ENCODE measurements around the gene CCND3.

GRCh38 chr6:41887331-41887751 is 54.3 kb downstream of the CCND3 start:
- TF ChIP-seq POLR2AphosphoS5 (IDR thresholded peaks at IDR 0.05; ENCODE audit: borderline replicate concordance, low read depth, low read length) (no peak), EZH2 (IDR thresholded peaks at IDR 0.05) (no peak), FOXP2 (optimal IDR thresholded peaks at IDR 0.05; ENCODE audit: control extremely low read depth, extremely low read length, insufficient read depth) (no peak)

All from SK-N-MC (cell line).